Right lobe of liver (tissue), 6 donors: Measurements from ENCODE around the gene FZD1. TPM values are rescaled to one million over a fixed set of nuclear protein-coding genes. Genes with fewer than 3 reads are reported as not detected.

Experiments used
- ATAC-seq, 4 donors: fragments of 200-7000 bp; cut with Tn5 transposase; one replicate each; pipeline ENCODE4 v1.9.1; 2020; ENCODE audit warnings: mild to moderate bottlenecking in 4 of 4, moderate library complexity in 4 of 4
- DNase-seq, 3 donors: peaks; one replicate each; pipeline ENCODE4 v3.0.0-alpha.2; 2020
- H3K27ac ChIP-seq, 3 donors: fragments of 200-600 bp; one replicate each; pipeline ENCODE4 v1.8.0; 2022
- H3K27me3 ChIP-seq, 2 donors: fragments of 200-600 bp; one replicate each; pipeline ENCODE4 v1.8.0; 2022
- H3K36me3 ChIP-seq, 4 donors: fragments of 200-600 bp; sonication (generic) in 1 of 4; one replicate each; pipeline versions ENCODE4 v1.5.1 to v1.8.0; 2017 to 2022; ENCODE audit warnings: control low read depth in 1 of 4
- H3K4me1 ChIP-seq, 4 donors: fragments of 200-600 bp; sonication (generic) in 1 of 4; one replicate each; pipeline versions ENCODE4 v1.5.1 to v1.8.0; 2017 to 2022; ENCODE audit warnings: control low read depth in 1 of 4
- H3K4me3 ChIP-seq, 3 donors: fragments of 200-600 bp; one replicate each; pipeline ENCODE4 v1.8.0; 2022
- H3K9me3 ChIP-seq, 4 donors: fragments of 200-600 bp; sonication (generic) in 1 of 4; one replicate each; pipeline versions ENCODE4 v1.5.1 to v1.8.0; 2017 to 2022; ENCODE audit warnings: control low read depth in 1 of 4
- CTCF ChIP-seq, 4 donors: fragments of 200-600 bp in 3 of 4; fragments of 450-650 bp in 1 of 4; IDR thresholded peaks; one replicate each; pipeline versions ENCODE4 v1.5.1 to v1.8.0; 2016 to 2022; ENCODE audit warnings: antibody characterized with exemption in 4 of 4, mild to moderate bottlenecking in 2 of 4
- POLR2A ChIP-seq: fragments of 450-650 bp; IDR thresholded peaks from one replicate; pipeline ENCODE4 v1.6.1; 2017; ENCODE audit warnings: antibody characterized with exemption, mild to moderate bottlenecking
- WGBS: methylation state at CpG from one replicate; pipeline ENCODE4 v1.1.6; 2018; ENCODE audit warnings: low coverage, low lambda C conversion rate; ENCODE audit not compliant: insufficient coverage; ENCODE audit errors: missing lambda C conversion rate; 5-methylcytosine and 5-hydroxymethylcytosine counted together
- intact Hi-C, 2 donors: fragments of 100-400 bp; cut with DNase I; formaldehyde crosslinking; loops; one replicate each; pipeline versions ENCODE4 v1.11.2 to v1.14.1; 2022
- total RNA-seq, 6 experiments: library from RNA; depleted of rRNA in 2 of 6; stranded (reverse); fragments of >200 nt in 2 of 6; fragmentation: NEBNext Ultra II Directional in 3 of 6; extraction: Animal tissue kit (Norgen Biotek cat#: 25700) in 3 of 6; gene quantifications; one replicate each; pipeline versions ENCODE4 v1.1.0 to v1.2.4, GENCODE V29; 2016 to 2023
- donor health status: DM: no; HTN: yes; CAD: no.
- donor health status: DM: no; HTN: no; CAD: no.
- donor health status: DM: no; HTN: no; CAD: no.
- donor health status: DM: no; HTN: yes; CAD: no.
- donor health status: DM: no; HTN: yes; CAD: no.

FZD1 gene
- total RNA-seq, 6 experiments from 2014 or later = 1.3 to 2.6 (median 1.6) TPM

GRCh38 chr7:91319351-91319750 lies 55.1 kb downstream of the FZD1 start:
- no peak for TF ChIP-seq CTCF (IDR thresholded peaks at IDR 0.05)
- no peak for TF ChIP-seq POLR2A
- DNase-seq (no peak), ATAC-seq (no peak)
- Histone ChIP-seq H3K9me3 (no peaks in the 10 kb centered on the region), H3K36me3 (no peaks in the 10 kb centered on the region), H3K27ac (no peak overlapping the region), H3K27me3 (no peaks in the 10 kb centered on the region), H3K4me1 (no peaks in the 10 kb centered on the region), H3K4me3 (no peak overlapping the region)
- intact Hi-C loops = no loop called here
- 53% methylated on average over 4 of the region's 4 CpGs for WGBS

- Histone ChIP-seq H3K4me3 (no peak overlapping the region), H3K4me1 (no peaks in the 10 kb centered on the region), H3K27me3 (no peaks in the 10 kb centered on the region), H3K9me3 (no peaks in the 10 kb centered on the region), H3K36me3 (no peaks in the 10 kb centered on the region), H3K27ac (no peak overlapping the region)
- WGBS = 80% methylated on average over 4 of the region's 4 CpGs
- ATAC-seq (no peak), DNase-seq (no peak)
- intact Hi-C loops = no loop called here
- no peak for TF ChIP-seq POLR2A
- no peak for TF ChIP-seq CTCF (IDR thresholded peaks at IDR 0.05)
These were observed 56.3 kb downstream of the FZD1 start for GRCh38 chr7:91320366-91321078.
